Left renal cortex interstitium (tissue), 4 donors: ENCODE data around the gene GEMIN5. TPM values are rescaled to one million over a fixed set of nuclear protein-coding genes. Genes with fewer than 3 reads are reported as not detected.
A peak's percentile ranks its signal among the peaks of the same experiment; 100 is the strongest.
"Not testable (repeated sequence)": the region's sequence is repeated elsewhere in the genome, so short reads cannot be mapped to it uniquely, and the experiment has no call there.

Source experiments
- DNase-seq, 4 donors: peaks; one replicate each; pipeline ENCODE4 v3.0.0-alpha.2; 2013; ENCODE audit warnings: low read depth in 4 of 4, low spot score in 2 of 4, missing footprints in 1 of 4
- polyA plus RNA-seq, 4 donors: library from polyadenylated mRNA; unstranded; fragments of 120-200 nt; gene quantifications; one replicate each; pipeline ENCODE4 v1.2.1, GENCODE V29; 2013; ENCODE audit not compliant: insufficient read length in 4 of 4

The GEMIN5 gene
- polyA plus RNA-seq, 4 donors, result 19.2 to 21.7 (median 20.5) TPM

DNA sequence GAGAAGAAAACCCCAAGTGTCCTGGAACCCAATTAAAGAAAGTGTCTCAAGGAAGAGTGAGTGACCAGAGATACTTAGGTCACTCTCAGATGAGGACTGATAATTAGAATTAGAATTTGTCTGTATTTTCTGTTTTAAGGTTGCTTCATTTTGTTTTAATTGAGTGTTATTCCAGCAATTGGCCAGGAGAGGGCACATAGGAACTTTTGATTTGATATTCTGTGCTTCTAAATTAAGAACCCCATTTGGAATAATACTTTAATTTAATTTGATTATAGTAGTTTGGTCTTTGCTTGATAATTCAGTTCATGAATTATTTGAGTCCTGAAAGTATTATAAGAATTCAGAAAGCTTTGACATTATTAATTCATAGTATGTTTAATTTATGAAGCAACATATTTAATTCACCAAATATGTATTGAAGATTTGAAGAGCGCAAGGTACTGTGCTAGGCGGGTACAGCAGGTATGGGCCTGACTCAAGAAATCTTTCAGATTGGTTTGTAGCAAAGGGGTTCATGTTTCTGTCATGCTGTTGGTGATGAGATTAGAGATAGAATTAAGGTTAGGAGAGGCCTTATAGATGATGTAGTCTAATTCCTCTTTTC is 7.8 kb upstream of the GEMIN5 start:
- DNase-seq, result no peak

DNA sequence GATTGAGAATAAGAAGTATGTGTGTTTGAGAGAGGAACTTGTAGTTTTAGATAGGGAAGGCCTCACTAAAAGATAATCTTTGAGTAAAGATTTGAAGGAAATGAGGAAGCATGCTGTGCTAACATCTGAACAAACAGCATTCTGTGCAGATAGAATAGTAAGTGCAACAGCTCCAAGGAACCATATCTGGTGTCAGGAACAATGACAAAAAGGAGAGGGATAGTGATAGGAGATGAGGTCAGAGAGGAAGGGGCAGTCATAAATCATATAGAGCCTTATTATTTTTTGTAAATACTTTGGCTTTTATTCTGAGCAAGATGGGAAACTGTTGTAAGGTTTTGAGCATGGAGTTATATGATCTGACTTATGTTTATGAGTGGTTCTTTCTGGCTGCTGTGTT is 6.7 kb upstream of the GEMIN5 start:
- DNase-seq, result no peak

DNA sequence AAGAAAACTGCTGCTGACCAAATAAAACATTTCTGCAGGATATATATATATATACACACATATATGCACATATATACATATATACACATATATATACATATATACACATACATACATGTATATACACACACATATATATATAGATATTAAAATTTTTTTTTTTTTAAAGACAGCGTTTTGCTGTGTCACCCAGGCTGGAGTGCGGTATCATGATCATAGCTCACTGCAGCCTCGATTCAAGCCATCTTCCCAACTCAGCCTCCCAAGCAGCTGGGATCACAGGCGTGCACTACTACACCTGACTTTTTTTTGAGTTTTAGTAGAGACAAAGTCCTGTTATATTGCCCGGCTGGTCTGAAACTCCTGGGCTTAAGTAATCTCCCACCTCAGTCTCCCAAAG is 5.5 kb upstream of the GEMIN5 start:
- DNase-seq, result no peak

DNA sequence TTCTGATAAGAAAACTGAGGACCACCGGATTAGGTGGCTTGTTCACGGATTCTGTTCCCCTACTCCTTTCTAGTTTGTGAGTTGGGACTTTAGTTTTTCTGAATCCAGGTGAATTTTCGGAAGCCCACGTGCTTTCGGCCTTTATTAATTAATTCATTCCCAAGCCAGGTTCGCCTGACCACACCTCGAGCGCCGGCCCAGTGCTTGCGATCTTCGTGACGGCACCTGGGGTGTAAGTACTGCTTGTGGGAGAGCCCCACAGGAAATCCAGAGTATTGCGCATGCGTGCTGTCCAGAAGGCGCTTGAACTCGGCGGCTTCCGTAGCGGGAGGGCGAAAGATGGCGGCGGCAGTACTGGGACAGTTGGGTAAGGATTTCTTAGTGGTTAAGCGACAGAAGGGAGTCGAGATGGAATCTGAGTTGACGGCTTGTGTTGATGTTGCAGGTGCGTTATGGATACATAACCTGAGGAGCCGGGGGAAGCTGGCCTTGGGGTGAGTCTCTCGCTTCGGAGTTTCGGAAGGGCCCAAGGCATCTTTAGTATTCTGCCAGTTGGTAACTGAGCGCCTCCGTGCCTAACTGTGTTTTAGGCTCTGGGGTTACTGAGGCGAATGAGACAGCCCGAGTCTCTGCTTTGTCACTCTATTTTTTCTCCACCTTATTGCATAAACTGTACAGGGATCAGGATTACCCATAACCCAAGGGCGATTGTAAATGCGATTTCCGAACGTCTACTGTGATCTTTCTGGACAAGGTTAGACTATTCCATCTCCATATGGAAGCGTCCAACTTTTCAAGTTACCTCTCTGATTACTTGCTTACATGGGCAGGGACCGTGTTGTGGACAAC is 3.0 kb upstream of the GEMIN5 start, which contains the start of gene MRPL22:
MRPL22 (plus strand) TSS at position 302 of the 849 bp plus-strand sequence; CDS start at position 340, 38 bp downstream.
- DNase-seq, result peak; percentile 86 to 91 (median 88)

DNA sequence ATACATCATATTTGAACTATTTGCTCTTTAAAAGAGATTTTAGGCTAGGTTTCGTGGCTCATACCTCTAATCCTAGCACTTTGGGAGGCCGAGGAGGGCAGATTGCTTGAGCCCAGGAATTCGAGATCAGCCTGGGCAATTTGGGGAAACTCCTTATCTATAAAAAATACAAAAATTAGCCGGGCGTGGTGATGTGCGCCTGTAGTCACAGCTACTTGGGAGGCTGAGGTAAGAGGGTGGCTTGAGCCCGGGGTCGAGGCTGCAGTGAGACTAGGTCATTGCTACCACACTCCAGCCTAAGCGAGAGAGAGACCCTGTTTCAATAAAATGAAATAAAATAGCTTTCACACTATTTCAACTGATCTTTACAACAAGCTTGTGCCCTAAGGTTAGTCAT is 2.4 kb upstream of the GEMIN5 start:
- no peak for DNase-seq

DNA sequence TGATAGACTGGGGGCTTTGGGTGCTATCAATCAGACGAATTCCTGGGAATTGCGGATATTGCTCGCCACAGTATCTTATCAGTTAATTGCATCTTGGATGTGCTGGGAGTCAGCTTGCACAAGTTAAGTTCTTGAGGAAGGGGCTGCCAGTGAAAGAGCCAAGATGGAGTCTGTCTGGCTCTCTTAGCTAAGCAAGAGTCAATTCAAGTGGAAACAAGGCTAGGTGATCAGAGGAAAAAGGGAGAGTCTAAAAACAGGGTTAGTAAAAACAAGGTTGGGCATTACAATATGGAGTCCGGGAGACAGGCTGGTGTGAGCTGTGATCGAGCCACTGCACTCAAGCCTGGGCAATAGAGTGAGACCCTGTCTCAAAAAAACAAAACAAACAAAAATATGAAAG is 1.4 kb upstream of the GEMIN5 start:
- DNase-seq, result not testable (repeated sequence)

DNA sequence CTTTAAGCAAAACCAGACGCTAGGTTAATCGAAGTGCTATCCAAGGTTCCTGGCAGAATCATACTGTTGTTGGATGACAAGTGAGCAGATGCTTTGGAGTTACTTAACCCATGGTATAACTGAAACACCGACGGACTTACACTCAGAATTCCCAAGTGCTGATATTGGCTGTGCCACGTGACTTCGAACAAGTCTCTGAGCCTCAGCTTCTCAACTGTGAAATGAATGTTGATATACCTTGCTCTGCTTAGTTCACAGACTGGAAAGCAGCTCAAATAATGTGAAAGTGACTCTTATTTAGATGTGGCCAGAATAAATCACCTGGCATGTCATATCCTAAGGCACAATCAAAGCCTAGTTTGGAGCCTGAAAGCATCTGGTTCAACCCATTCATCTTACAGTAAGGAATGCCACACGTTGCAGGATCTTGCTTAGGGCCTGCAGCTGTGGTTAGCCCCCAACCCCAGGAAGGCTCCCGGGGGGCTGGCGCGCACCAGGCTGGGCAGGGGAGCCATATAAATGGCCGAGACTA is 759 bp downstream of the GEMIN5 start:
- DNase-seq, result no peak

DNA sequence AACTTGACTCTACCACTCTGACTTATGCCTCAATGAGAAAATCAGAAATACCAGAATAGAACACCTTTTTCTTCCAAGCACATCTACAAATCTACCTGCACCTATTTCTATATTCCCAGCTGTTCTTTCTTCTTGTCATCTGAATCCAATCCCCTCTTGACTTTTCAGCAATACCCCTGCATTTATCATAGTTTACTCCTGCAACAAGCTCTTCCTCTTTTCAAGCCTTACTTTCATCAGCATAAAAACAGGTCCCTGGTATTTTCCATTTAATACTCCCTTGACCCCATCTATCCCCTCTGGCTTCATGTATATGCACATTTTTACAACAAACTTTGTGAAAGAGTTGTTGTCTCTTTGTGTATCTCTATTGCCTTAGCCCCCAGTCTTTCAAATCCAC is 3.1 kb downstream of the GEMIN5 start:
- no peak for DNase-seq

DNA sequence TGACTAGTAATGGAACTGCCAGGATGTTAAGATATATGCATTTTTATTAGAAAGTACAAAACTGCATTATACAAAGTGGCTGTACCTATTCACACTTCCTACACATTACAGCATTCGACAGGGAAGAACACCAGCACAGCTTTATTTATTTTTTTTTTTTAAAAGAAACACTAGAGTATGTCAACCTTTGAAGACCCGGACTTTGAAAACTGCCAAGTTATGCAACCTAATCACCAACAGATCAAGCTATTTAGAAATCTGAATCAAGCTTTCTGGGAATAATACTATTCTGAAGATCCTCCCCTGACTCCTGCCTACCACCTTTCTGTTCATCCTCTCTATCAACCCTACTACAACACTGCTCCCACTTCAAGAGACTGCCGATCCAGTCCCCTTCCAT is 4.5 kb downstream of the GEMIN5 start:
- no peak for DNase-seq

DNA sequence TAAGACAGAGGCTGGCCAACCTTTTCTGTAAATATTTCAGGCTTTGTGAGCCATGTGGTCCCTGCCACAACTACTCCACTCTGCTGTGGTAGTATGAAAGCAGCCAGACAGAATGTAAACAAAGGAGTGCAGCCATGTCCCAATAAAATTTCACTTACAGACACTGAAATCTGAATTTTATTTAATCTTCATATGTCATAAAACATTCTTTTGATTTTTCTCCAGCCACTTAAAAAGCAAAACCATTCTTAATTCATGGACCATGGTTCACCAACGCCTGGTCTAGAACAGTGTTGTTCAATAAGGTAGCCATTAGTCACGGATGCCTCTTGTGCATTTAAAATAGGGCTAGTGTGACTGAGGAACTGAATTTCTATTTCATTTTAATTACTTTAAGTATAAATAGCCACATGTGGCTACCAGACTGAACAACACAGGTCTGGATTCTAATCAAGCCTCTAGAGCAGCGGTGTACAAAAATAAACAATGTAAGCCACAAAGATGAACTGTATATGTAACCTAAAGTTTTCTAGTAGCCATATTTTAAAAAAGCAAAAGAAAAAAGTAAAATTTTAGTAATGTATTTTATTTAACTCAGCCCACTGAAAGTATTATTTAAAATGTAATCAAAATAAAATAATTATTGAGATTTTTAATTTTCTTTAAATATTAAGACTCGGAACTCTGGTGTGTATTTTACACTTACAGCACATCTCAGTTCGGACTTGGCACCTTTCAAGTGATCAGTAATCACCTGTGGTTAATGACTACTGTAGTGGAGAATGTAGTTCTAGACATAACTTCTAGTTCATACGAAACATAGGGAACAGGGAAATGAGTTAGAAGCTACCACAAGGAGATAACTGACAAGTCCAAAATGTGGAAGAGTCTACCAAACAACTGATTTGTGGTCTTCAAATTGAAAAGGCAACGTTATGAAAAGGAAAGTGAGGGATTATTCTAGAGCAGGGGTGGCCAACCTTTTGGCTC is 14.3 kb downstream of the GEMIN5 start:
- DNase-seq, result no peak

DNA sequence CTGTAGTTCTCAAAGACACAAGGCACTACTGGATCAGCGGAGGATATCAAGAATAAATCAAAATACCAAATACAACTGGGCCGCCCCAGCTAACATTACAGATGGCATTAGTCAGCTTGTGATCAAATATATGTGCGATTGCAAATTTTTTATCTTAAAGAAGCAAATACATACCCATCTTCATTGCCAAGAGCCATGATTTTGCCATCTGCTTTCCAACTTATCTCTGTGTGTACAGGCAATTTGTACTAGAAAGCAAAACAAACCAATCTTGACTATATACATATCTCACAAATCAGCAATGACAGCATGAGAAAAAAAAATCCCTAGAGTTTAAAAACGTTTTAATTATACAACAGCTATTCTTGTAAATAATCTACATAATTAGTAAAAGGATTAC is 20.3 kb downstream of the GEMIN5 start:
- DNase-seq, result no peak

DNA sequence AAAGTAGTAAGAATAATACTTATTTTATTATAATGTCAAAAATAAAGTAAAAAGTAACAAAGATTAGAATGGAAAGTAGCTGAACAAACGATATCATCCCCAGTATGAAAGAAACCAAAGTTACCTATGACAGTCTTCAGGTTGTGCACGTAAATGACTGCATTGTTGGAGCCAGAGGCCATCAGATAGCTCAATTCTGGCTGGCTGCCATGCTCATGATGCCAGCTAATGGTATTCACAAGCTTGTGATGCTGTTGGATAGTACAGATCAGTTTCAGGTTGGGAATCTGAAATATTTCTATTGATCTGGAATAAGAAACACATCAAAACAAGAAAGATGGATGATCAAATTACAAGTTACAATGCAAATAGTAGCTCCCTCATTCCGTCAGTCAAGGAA is 21.1 kb downstream of the GEMIN5 start:
- DNase-seq, result no peak

DNA sequence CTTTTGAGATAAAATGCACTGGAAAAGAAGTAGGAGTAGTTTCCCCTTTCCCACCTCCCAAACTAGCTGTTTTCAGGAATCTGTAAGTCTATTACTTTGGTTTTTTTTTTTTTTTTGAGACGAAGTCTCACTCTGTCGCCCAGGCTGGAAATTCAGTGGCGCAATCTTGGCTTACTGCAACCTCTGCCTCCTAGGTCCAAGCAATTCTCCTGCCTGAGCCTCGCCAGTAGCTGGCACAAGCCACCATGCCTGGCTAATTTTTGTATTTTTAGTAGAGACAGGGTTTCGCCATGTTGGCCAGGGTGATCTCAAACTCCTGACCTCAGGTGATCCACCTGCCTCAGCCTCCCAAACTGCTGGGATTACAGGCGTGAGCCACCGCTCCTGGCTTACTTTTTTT is 32.4 kb downstream of the GEMIN5 start:
- DNase-seq, result not testable (repeated sequence)

DNA sequence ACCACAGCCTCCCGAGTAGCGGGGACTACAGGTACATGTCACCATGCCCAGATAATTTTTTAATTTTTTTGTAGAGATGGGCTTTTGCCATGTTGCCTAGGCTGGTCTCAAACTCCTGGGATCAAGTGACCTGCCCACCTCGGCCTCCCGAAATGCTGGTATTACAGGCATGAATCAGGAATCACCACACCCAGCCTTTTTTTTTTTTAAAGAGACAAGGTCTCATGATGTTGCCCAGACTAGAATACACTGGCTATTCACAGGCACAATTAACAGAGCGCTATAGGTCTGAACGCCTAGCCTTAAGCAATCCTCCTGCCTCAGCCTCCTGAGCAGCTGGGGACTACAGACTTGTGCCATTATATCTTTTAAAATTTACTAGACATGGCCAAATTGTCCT is 36.1 kb downstream of the GEMIN5 start:
- DNase-seq, result no peak

DNA sequence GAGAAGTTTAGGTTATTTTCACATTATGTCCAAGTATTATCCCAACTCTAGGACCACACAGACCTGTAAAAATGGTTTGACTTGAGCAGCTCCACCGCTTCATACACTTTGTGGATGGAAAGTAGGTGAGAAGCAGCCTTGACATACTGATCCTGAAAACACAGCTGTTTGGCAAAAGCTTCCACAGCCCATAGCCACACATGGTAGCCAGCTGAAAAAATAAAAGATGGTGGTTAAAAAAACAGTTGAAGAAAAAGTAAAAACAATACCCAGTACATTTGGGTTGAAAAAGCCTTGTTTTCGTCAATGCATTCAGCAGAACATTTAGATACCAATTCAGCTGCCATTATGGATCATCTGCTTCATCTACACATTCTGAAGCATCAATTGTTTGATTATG is 36.7 kb downstream of the GEMIN5 start:
- no peak for DNase-seq

DNA sequence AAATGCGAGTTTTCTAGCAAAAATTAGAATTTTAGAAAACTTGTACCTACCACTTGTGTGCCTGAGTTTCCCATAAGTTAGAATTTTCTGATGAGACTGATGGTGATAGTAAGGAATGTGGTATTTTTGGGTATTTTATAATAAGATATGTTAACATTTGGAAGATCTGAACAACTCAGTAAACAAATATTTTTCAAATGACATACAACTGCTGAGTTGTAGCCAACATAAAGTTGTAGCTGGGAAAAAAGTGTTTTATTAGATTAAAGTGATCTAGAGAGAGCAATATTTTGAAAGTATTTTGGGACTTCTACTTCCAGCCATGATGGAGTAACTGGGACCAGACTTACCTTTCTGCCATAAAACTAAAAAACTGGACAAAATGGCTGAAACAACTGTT is 37.9 kb downstream of the GEMIN5 start:
- no peak for DNase-seq

DNA sequence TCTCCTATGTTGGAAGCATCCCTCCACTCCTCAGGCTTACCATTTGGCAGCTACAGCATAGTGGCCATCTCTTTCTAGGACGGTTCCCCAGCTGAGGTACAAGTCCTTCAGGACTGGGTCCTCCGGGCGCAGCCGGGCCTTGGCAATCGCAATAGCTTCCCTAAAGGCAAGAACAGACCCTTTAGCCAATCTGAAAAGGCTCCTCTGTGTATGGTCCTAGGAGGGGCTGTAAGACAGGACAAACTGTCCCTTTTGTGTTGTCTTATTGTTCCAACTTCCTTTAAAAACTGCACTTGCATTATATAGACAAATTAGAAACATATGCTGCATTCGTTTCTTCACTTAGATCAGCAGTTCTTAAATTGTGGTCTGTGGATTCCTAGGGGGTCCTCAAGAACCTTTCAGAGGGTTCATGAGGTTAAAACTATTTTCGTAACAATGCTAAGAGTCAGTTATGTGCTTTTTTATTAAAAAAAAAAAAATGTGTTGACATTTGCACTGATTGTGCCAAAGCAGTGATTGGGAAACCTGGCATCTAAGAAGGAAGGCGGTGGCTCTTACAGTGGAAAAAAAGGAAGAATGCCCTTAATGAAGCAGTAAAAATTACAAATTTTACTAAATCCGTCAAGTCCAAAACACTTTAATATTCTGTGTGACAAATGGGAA is 38.7 kb downstream of the GEMIN5 start:
- DNase-seq, result no peak

DNA sequence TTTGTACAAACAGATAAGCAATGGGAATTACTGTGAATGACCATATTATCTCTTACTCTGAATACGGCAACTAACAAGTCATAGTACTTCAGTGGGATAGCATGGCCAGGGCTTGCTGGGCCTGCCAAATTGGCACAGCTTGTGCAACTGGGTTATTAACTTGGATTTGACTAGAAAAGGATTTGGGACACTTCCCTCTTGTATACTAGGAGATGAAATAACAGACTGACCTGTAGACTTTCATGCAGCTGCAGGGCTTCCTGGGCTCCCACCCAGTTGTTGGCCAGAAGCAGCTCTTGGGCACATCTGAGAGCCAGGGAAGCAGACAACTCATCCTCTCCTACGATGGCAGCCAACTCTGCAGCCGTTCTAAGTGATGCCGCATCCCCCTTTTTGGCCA is 39.8 kb downstream of the GEMIN5 start:
- no peak for DNase-seq

DNA sequence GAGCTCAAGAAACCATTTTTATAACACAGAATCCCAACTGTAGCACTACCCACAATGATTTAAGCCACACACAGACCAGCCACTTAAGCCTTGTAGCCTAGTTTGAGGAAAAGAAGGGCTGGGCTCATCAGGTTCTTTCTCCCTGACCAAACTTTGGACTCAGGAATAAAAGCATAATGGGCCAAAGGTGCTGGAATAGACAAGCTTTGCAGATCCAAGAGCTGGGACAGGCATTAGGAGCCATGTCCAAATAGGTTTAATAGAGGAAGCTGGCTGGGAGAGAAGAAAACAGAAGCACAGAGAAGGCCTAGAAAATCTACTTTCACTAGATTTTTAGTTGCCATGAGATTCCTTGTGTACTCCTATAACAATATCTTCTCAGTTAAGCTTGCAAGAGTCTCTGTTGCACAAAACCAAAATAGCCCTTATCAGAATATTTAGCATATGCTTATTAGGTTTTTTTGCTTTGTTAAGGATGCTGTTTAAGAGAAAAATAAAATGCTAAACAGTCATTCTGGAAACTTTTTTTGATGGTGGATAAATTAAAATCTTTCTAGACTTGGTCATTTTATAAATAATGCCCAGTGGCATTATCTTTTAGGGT is 41.3 kb downstream of the GEMIN5 start:
- no peak for DNase-seq
